HG03342 (cell line): ENCODE results near the gene FNBP1.

Experiments used
- ATAC-seq: cut with Tn5 transposase; IDR thresholded peaks from one replicate; pipeline ENCODE4 v1.9.1; 2021; ENCODE audit warnings: mild to moderate bottlenecking, moderate library complexity; ENCODE audit not compliant: unreplicated experiment

Gene FNBP1

DNA sequence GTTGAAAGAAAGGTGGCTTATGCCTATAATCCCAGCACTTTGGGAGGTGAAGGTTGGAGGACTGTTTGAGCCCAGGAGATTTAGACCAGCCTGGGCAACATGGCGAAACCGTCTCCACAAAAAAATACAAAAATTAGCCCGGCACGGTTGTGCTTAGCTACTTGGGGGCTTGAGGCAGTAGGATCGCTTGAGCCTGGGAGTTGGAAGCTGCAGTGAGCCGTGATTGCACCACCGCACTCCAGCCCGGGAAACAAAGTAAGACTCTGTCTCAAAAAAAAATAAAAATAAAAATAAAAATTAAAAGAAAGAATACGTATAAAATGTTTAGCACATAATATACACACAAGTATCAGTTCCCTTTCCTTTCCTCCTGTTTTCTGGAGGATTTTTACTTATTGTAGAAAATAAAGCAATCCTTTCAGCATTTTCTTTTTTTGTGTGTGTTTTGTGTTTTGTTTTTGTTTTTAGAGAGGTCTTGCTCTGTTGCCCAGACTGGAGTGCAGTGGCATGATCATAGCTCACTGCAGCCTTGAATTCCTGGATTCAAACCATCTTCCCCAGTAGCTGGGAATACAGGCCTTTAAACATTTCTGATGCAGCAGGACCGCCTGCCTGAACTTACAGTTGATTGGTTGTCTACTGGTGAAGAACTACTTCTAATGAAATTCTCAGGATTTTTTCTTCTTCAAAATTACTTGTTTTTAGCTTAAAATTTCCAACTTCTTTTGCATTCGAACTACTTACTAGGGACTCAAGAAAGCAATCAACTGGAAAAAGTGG is 6.6 kb upstream of the FNBP1 start:
- no peak for ATAC-seq

DNA sequence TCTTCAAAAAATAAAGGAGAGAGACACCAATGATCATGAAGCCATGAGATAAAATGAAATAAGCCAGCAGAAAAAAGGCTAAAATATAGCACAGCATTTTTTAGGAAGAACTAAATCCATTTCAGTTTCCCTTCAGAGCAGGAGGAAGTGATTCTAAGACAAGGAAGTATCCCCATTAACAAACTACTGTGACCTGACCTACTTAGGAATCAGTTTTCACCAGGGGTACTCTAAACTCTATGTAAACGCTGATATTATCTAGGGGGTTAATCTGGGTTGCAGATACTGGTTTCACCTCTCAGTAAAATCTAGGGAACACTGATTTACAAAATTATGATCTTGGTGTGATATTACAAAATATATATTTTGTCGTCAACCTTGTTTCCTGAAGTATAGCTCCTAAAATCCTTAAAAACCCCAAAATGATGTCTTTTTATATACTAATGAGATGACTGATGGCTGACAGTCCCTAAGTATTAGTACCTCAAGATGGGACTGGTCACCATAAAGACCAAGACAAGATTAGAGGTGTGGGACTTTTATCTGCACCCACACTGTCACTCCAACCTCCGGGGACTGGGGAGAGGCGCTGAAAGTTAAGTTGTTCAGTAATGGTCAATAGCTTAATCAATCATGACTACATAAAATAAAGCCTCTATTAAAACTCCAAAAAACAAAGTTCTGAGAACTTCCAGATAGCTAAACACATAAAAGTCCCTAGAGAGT is 2.9 kb upstream of the FNBP1 start:
- no peak for ATAC-seq

DNA sequence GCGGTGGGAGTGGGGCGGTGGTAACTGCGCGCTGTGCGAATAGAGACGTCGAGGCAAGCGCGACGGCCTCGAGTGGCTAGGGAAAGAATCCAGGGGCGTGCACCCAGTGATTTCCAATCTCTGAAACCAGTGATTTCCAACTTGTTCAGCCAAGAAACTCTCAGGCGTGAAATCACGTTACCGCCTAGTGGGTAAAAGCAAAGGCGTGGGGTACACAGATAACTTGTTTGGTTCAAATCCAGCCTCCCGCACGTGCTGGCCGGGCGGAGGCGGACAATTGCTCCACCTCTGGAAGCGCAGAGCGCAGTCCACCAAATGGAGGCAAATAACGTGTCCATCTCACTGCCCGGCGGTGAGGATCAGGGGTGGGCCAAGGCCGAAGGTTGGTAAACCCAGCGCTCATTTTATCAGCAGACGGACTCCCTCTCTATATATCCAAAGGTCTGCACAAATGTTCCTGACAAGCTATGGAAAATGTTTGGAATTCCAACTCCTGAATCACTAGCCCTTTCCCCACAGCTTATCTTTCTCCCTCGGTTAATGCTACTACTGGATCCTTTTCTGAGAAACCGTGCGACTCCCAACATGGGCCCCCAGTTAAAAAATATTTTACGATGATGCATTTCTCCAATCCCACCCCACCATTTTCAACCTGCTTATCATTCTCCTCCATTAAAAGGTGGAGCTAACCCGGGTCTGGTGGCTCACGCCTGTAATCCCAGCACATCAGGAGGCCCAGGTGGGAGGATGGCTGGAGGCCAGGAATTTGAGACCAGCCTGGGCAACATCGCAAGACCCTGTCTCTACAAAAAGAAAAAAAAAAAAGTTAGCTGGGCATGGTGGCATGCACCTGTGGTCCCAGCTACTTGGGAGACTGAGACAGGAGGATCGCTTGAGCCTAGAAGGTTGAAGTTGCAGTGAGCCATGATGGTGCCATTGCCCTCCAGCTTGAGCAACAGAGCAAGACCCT is 950 bp upstream of the FNBP1 start:
- ATAC-seq = no peak

DNA sequence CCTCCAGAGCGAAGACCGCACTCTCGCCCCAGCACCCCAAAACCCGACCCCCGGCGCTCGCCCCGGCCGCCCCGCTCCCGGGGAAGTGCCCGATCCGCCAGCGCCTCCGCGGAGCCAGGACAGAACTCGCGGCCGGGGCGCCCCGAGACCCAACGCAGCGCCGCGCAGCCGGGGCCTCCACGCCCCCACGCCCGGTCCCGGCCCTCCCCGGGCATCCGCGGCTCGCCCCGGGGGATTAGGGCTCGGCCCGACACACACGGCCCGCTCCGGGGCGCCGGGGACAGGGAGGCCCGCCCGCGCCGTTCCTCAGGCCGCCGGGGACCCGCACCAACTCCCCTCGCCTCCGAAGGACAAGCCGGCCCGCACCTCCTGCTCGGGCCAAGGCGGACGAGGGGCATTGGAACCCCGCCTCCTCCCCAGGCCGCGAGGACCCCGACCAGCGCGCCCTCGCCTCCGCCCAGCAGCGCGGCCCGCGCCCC is 544 bp downstream of the FNBP1 start:
- peak; percentile 2 for ATAC-seq

DNA sequence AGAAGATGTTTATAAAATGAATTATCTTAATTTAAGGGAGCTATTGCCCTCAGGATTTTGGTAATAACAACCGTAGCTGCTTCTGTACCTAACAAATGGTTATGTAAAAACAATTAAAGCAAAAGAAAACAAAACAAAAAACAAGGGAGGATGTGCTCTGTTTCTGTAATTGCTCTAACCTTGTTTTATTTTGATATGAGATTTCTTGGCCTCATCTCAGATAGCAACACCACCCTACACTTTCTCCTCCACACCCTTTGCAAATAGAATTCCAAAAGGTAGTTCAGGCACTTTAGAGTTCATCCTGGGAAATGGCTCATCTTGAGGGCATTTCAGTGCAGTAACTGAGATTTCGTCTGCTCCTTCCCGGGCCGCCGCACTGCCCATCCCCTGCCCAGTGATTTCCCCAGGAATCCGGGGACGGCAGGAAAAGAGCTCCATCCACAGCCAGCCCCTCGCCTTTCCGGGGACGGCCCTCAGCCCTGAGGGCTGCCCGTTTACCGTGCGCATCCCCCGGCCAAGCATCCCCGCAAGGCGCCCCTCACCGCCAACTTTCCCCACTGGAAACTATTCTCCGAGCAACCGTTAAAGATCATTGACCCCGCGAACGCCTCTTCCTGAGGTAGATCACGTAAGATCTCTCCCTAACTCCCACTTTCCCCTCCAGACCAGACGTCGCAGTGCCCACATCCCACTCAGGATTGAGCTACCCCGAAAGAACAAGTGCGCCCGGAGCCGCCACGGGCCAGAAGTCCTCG is 1.2 kb downstream of the FNBP1 start:
- ATAC-seq = no peak

DNA sequence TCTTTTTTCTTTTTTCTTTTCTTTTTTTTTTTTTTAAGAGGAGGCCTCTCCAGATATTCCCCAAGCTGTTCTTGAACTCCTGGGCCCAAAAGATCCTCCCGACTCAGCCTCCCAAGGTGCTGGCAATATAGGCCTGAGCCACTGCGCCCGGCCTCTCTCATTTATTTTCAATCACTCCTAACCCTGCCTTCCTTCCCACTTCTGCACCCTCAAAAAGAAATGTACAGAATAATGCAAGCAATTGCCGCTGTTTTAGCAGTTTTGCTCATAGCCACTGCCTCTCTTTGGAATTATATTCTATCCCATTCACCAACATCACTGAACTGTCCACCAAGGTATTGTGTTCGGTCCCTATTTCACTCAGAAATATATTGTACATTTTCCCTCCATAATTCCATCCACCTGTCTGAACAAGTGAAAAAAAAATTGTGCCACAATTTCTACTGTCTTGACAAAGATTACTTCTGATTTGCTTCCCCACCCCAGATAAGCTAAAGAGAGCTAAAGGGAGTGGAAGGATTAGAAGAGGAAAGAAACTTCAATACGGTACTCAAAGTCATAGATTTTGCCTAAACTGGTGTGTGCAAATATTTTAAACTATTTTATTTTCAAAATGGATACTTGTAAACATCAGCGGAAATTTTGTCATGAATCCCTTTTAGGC is 1.9 kb downstream of the FNBP1 start:
- ATAC-seq = no peak

DNA sequence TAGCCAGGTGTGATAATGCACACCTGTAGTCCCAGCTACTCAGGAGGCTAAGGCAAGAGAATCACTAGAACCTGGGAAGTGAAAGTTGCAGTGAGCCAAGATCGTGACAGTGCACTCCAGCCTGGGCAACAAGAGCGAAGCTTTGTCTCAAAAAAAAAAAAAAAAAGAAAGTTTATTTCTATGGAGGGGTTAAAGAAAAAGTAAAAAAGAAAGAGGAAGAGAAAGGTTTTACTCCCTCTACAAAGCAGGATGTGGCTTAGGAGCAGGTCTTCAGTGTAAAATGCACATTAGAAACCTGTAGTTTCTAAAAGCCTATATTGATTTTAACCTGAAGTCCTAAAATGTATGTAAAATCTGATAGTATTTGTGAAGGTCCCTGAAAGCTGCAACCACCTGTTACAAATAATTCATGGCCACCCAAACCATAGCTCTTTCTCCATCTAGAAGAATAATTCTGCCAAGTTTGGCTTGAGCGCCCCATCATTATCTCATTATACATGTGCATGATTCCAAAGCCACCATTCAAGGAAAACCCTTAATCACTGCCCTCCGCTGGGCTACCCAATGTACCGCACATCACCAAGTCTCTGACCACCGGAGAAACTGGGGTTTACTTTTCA is 3.4 kb downstream of the FNBP1 start:
- no peak for ATAC-seq

DNA sequence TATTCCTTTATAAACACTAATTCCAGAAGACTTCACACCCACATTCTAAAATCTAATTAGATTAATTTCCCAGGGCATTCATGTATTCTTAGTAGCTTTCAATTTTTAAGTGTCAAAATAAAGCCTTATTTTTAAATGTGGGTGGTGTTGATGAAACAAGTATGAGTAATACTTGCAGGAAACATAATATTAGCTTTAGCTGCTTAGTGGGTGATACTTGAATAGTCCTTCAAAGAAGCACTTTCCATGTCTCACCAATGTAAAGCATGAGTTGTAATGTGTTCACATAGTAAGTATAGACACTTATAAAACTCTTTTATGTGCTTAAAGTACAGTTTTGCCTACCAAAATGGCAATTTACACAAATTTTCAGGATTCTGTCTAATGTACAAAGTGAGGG is 6.9 kb downstream of the FNBP1 start:
- ATAC-seq = no peak

DNA sequence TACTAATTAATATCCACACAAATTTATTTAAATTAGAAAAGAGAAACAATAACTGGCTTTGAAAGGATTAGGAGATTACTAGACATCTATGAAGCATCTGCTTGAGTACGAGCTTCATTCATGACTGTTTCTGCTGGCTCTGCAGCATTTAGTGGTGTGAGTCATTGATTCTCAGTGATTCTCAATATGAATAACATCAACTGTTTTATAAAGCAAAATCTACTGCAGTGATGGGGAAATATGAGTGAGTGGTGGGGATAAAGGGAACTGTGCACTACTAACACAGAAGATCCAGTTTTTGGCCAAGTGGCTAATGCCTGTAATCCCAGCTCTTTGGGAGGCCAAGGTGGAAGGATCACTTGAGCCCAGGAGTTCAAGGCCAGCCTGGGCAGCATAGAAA is 8.4 kb downstream of the FNBP1 start:
- no peak for ATAC-seq

DNA sequence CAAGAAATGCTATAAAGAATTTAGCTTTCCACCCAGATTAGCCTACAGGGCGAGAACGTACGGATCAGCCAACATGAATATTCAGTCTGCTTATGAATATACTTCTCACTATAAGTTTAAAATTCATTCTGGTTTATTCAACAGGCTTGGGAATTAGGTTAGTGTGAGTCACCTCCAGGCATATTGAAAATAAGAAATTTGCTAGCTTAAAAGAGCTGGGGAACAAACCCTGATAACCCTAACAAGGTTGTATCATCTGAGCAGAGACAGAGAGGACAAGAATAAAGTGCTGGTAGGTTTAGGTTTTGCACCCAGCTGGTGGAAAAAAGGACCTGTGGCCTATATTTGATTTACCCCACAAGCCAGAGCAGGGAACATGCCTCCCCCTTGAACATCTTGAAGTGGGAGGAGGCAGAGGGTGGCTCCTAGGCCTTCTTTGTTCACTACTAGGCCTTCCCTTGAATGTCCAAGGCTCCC is 12.3 kb downstream of the FNBP1 start:
- ATAC-seq = no peak

DNA sequence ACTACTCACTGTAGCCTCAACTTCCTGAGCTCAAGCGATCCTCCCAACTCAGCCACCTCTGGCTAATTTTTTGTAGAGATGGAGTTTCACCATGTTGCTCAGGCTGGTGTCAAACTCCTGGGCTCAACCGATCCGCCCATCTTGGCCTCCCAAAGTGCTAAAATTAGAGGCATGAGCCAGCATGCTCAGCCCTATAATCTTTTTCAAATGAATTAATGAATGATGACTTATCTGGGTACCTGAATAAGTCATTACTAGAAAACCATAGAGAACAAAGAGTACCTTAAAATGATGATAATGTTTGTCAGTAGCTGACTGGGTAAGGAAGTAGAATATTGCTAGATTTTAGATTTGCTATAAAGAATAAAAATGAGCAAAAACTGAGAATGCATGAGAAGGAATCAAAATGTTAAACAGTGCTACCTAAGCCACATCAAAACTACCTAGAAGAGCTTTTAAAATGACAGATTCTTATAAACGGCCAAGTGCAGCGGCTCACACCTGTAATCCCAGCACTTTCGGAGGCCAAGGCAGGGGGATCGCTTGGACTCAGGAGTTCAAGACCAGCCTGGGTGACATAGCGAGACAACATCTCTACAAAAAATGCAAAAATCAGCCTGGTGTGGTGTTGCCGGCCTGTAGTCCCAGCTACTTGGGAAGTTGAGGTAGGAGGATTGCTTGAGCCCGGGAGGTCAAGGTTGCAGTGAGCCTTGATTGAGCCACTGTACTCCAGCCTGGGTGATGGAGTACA is 13.6 kb downstream of the FNBP1 start:
- ATAC-seq = no peak

DNA sequence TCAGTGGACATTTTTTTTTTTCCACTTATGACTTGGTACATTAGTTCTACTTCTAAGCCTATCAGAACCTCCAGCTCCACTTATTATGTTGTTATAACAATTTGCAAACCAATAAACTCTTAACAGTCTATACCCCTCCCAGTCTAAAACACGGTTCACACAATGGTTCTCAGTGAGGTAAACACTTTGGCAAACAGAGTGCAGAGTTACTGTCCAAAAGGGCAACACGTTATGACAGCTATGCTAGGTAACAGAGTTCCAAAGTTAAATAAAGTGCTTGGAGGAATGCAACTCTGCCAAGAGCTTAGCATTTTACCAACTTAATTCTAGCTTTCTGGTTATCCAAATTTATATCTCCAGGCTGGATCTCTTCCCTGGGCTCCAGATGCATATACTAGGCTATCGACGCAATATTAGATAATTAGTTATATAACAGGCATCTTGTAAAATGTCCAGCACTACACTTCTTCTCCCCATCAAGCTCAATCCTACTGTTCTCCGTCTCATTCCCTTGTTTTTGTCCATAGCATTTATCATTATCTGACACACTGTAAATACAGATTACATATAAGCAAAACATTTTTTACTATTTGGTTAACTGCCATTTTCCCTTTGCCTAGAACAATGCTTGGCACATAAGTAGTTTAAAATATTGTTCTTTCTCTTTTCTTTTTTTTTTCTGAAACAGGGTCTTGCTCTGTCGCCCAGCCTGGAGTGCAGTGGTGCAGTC is 14.3 kb downstream of the FNBP1 start:
- no peak for ATAC-seq

DNA sequence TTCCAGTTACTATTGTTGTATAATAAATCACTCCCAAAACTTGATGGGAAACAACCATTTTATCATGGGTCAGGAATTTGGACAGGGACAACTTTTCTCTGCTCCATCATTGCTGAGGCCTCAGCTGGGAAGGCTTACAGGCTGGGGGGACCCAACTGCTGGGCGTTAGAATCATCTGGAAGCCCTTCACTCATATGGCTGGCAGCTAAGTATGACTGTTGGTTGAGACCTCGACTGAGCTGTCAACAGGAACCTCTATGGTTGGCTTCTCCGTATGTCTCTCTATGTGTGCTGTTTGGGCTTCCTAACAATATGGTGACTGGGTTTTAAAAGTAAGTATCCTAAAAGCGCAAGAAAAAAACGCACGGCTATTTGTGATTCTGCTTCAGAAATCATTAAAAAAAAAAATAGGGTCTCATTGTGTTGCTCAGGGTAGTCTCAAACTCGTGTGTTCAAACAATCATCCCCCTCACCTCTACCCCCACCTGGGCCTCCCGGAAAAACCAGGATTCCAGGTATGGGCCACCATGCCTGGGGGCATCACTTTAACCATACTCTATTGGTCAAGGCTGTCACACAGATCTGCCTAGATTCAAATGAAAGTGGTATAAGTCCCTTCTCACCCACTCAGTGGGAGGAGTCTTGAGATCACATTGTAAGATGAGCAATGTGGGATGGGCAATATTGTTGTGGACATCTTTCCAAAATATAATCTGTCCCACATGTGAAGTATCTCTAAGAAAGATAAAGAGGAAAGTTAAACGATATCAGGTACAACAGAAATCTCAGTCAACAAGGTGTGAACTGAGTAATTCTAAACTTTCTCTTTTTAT is 15.2 kb downstream of the FNBP1 start:
- no peak for ATAC-seq

DNA sequence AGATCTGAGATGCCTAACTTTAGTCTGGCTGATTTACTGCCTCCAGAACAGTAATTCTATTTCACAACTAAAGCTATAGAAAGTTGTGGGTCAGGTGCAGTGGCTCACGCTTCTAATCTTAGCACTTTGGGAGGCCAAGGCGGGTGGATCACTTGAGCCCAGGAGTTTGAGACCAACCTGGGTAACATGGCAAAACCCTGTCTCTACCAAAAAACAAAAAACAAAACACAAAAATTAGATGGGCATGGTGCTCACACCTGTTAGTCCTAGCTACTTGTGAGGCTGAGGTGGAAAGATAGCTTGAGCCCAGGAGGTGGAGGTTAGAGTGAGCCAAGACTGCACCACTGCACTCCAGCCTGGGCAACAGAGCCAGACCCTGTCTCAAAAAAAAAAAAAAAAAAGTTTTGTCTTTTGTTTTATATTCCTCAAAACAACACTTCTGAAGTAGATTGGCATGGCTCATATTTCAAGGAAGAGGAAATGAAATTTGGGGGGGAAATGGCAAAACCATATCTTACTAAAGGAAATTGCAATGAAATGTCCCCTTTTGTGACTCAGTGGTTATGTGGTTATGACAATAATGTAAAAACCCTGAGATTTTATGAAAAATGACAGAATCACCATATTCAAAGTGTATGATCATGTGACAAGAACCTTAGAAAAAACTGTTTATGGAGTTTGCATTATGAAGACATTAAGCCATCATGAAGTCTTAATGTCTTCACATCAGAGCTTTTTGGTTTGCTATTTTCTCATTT is 16.2 kb downstream of the FNBP1 start:
- ATAC-seq = no peak

DNA sequence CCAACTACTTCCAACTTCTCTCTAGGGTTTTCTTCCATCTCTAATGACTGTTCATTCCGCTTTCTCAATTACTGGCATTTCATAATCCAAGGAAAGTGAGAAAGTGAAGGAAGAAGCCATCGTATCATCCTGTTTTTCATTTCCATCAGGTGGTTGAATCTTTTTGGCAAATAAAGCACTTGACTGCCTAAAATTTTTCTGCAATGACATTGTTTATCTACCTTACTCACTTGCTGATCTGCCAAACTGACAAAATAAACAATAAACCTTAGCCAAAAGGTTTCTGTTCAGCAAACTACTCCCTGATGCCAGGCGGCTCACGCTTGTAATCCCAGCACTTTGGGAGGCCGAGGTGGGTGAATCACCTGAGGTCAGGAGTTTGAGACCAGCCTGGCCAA is 18.4 kb downstream of the FNBP1 start:
- ATAC-seq = no peak

DNA sequence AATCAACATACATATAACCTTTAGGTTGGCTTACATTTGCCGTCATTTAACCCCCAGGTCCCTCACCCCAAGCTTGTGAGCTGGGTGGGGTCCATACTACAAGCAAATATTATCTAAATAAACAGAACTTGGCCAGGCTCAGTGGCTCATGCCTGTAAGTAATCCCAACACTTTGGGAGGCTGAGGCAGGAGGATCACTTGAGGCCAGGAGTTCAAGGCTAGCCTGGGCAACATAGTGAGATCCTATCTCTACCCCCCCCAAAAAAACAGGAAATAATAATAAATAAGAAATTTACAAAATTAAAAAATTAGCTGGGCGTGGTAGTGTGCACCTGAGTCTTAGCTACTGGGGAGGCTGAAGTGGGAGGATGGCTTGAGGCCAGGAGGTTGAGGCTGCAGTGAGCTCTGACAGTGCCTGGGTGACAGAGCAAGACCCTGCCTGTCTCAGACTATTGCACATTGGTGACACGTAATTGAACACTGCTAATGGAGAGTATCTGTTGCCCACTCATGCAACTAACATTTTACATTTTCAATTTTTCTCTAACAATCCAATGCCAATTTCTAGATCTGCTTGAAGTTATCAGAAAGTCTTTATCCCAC is 18.9 kb downstream of the FNBP1 start:
- no peak for ATAC-seq
